WTC11 (cell line): ENCODE data around the gene PLEKHO2. TPM values are rescaled to one million over a fixed set of nuclear protein-coding genes. Genes with fewer than 3 reads are reported as not detected.

Source experiments
- ATAC-seq: fragments of 200-7000 bp; cut with Tn5 transposase; 2 replicates; pipeline ENCODE4 v1.10.0; 2021; ENCODE audit warnings: mild to moderate bottlenecking, moderate library complexity
- CTCF ChIA-PET: fragments of 300-600 bp; sonication (Branson Sonifier 250); formaldehyde crosslinking; loops from one replicate; lab custom pipeline; 2021; ENCODE audit warnings: antibody characterized with exemption; lab: Charles Lee
- POLR2A ChIA-PET: fragments of 350-600 bp; sonication (Branson Sonifier 250); formaldehyde crosslinking; loops from one replicate; lab custom pipeline; 2021; ENCODE audit warnings: antibody characterized with exemption; lab: Charles Lee
- DNase-seq: peaks from one replicate; pipeline ENCODE4 v3.0.0; 2021; ENCODE audit warnings: low spot score
- H3K27ac Mint-ChIP-seq: 2 replicates; pipeline ENCODE4 v1.8.0; 2021; ENCODE audit warnings: mixed read lengths
- H3K27me3 Mint-ChIP-seq: 2 replicates; pipeline ENCODE4 v1.8.0; 2021; ENCODE audit warnings: low read depth, mild to moderate bottlenecking, moderate library complexity, mixed read lengths
- H3K36me3 Mint-ChIP-seq: 2 replicates; pipeline ENCODE4 v1.8.0; 2021; ENCODE audit warnings: mixed read lengths
- H3K4me1 Mint-ChIP-seq: 2 replicates; pipeline ENCODE4 v1.8.0; 2022; ENCODE audit warnings: mixed read lengths
- H3K4me3 Mint-ChIP-seq: 2 replicates; pipeline ENCODE4 v1.8.0; 2021; ENCODE audit warnings: mild to moderate bottlenecking, moderate library complexity, mixed read lengths
- H3K9me3 Mint-ChIP-seq: 2 replicates; pipeline ENCODE4 v1.8.0; 2021; ENCODE audit warnings: mixed read lengths
- CBFB ChIP-seq: sonication (generic); formaldehyde crosslinking; IDR thresholded peaks from 2 replicates; pipeline ENCODE4 v1.8.1; 2022; ENCODE audit warnings: mild to moderate bottlenecking, low read depth, missing genetic modification reagents
- CREB1 ChIP-seq: sonication (generic); formaldehyde crosslinking; IDR thresholded peaks from 2 replicates; pipeline ENCODE4 v1.8.0; 2023; ENCODE audit warnings: mild to moderate bottlenecking, missing genetic modification reagents
- CREM ChIP-seq: sonication (generic); formaldehyde crosslinking; IDR thresholded peaks from 2 replicates; pipeline ENCODE4 v1.8.1; 2022; ENCODE audit warnings: mild to moderate bottlenecking, missing genetic modification reagents, moderate library complexity
- ETV6 ChIP-seq: sonication (generic); formaldehyde crosslinking; IDR thresholded peaks from 2 replicates; pipeline ENCODE4 v1.8.1; 2022; ENCODE audit warnings: mild to moderate bottlenecking, missing genetic modification reagents
- FOXK1 ChIP-seq: sonication (generic); formaldehyde crosslinking; IDR thresholded peaks from 2 replicates; pipeline ENCODE4 v1.8.0; 2022; ENCODE audit warnings: mild to moderate bottlenecking, moderate library complexity, missing genetic modification reagents
- JUN ChIP-seq: sonication (generic); formaldehyde crosslinking; IDR thresholded peaks from 2 replicates; pipeline ENCODE4 v1.8.0; 2023; ENCODE audit warnings: mild to moderate bottlenecking, missing genetic modification reagents
- KAT7 ChIP-seq: sonication (generic); formaldehyde crosslinking; IDR thresholded peaks from 2 replicates; pipeline ENCODE4 v1.8.1; 2023; ENCODE audit warnings: missing genetic modification reagents, mild to moderate bottlenecking, borderline replicate concordance
- MXD4 ChIP-seq: fragments of 250-450 bp; sonication (Bioruptor Pico); IDR thresholded peaks from 2 replicates; pipeline ENCODE4 v1.8.0; 2021; ENCODE audit warnings: mild to moderate bottlenecking, moderate library complexity, borderline replicate concordance
- NFYB ChIP-seq: sonication (generic); formaldehyde crosslinking; conservative IDR thresholded peaks from 2 replicates; pipeline ENCODE4 v1.8.0; 2022; ENCODE audit warnings: low read depth, missing genetic modification reagents
- RORB ChIP-seq: fragments of 250-450 bp; sonication (Bioruptor Pico); IDR thresholded peaks from 2 replicates; pipeline ENCODE4 v1.9.0; 2021; ENCODE audit warnings: mild to moderate bottlenecking
- ZNF121 ChIP-seq: sonication (generic); formaldehyde crosslinking; IDR thresholded peaks from 2 replicates; pipeline ENCODE4 v1.8.0; 2023; ENCODE audit warnings: missing genetic modification reagents
- ZNF219 ChIP-seq: sonication (generic); formaldehyde crosslinking; IDR thresholded peaks from 2 replicates; pipeline ENCODE4 v1.8.0; 2023; ENCODE audit warnings: missing genetic modification reagents, mild to moderate bottlenecking, borderline replicate concordance
- ZNF263 ChIP-seq: sonication (generic); formaldehyde crosslinking; IDR thresholded peaks from 2 replicates; pipeline ENCODE4 v1.8.1; 2022; ENCODE audit warnings: low read depth, mild to moderate bottlenecking, moderate library complexity, missing genetic modification reagents
- ZNF317 ChIP-seq: sonication (generic); formaldehyde crosslinking; IDR thresholded peaks from 2 replicates; pipeline ENCODE4 v1.8.1; 2023; ENCODE audit warnings: low read depth, mild to moderate bottlenecking, moderate library complexity, missing genetic modification reagents, borderline replicate concordance
- total RNA-seq: library from RNA; stranded (reverse); gene quantifications from 3 replicates; pipeline ENCODE4 v1.2.3, GENCODE V29; 2021
- TF ChIP-seq, protein P1 (sequence below): sonication (generic); formaldehyde crosslinking; IDR thresholded peaks from 2 replicates; pipeline ENCODE4 v1.8.0; 2022; ENCODE audit warnings: missing genetic modification reagents
- TF ChIP-seq, protein P2 (sequence below): sonication (generic); formaldehyde crosslinking; IDR thresholded peaks from 2 replicates; pipeline ENCODE4 v1.8.1; 2023; ENCODE audit warnings: mild to moderate bottlenecking, missing genetic modification reagents
- TF ChIP-seq, protein P3 (sequence below): fragments of 250-450 bp; sonication (Bioruptor Pico); IDR thresholded peaks from 2 replicates; pipeline ENCODE4 v1.9.0; 2021; ENCODE audit warnings: moderate library complexity, mild to moderate bottlenecking, inconsistent platforms, borderline replicate concordance
- TF ChIP-seq, protein P4 (sequence below): sonication (generic); formaldehyde crosslinking; IDR thresholded peaks from 2 replicates; pipeline ENCODE4 v1.8.0; 2023; ENCODE audit warnings: missing genetic modification reagents
- TF ChIP-seq, protein P5 (sequence below): fragments of 200-600 bp; IDR thresholded peaks from 2 replicates; pipeline ENCODE4 v1.8.0; 2022; ENCODE audit warnings: antibody characterized with exemption
- TF ChIP-seq, protein P6 (sequence below): sonication (generic); formaldehyde crosslinking; IDR thresholded peaks from 2 replicates; pipeline ENCODE4 v1.8.0; 2023; ENCODE audit warnings: missing genetic modification reagents, mild to moderate bottlenecking, borderline replicate concordance
- TF ChIP-seq, protein P7 (sequence below): fragments of 250-450 bp; sonication (Bioruptor Pico); IDR thresholded peaks from 2 replicates; pipeline ENCODE4 v1.9.0; 2021; ENCODE audit warnings: mild to moderate bottlenecking
- TF ChIP-seq, protein P8 (sequence below): sonication (generic); formaldehyde crosslinking; IDR thresholded peaks from 2 replicates; pipeline ENCODE4 v1.8.1; 2022; ENCODE audit warnings: mild to moderate bottlenecking, missing genetic modification reagents, moderate library complexity, borderline replicate concordance

Gene PLEKHO2
- total RNA-seq, 1 experiment from 2014 or later, result 22.1 TPM

DNA sequence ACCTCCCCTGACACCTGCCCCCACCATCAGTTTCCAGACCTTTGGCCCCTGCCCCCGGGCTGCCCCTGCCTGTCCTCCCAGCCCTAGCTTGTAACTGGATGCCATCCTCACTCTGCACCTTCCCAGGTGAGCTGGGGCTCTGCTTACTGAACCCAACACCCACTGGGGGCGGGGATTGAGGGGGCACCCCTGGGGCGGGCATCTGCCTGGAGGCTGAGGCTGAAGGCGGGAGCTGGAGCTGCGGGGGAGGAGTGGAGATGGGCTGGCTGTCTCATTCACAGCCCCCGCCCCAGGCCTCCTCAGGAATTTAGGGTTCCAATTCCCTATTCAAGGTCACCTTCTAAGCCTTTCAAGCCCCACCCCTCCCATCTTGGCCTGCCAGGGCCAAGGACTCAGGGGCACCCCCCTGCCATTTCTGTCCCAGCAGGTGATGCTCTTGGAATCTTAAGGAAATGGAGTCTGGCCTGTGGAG, 33.9 kb upstream of the PLEKHO2 start:
- ATAC-seq, result peak; percentile 55
- POLR2A ChIA-PET, result interaction anchor here (0.7 to 5.6 kb wide), 18 partner anchors 17 to 107 kb away, joined by 3 to 33 read pairs (median 6); partner anchors contain the start of genes ANKDD1A, PIF1, PLEKHO2 and RBPMS2
- no peak for TF ChIP-seq CREB1
- TF ChIP-seq ZNF219, result no peak
- no peak for TF ChIP-seq ZNF317 (CRISPR knock-in tag)
- TF ChIP-seq, protein P1, sequence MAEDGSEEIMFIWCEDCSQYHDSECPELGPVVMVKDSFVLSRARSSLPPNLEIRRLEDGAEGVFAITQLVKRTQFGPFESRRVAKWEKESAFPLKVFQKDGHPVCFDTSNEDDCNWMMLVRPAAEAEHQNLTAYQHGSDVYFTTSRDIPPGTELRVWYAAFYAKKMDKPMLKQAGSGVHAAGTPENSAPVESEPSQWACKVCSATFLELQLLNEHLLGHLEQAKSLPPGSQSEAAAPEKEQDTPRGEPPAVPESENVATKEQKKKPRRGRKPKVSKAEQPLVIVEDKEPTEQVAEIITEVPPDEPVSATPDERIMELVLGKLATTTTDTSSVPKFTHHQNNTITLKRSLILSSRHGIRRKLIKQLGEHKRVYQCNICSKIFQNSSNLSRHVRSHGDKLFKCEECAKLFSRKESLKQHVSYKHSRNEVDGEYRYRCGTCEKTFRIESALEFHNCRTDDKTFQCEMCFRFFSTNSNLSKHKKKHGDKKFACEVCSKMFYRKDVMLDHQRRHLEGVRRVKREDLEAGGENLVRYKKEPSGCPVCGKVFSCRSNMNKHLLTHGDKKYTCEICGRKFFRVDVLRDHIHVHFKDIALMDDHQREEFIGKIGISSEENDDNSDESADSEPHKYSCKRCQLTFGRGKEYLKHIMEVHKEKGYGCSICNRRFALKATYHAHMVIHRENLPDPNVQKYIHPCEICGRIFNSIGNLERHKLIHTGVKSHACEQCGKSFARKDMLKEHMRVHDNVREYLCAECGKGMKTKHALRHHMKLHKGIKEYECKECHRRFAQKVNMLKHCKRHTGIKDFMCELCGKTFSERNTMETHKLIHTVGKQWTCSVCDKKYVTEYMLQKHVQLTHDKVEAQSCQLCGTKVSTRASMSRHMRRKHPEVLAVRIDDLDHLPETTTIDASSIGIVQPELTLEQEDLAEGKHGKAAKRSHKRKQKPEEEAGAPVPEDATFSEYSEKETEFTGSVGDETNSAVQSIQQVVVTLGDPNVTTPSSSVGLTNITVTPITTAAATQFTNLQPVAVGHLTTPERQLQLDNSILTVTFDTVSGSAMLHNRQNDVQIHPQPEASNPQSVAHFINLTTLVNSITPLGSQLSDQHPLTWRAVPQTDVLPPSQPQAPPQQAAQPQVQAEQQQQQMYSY (CRISPR knock-in tag), result 0 out of 2 replicates have a peak, but pooled peaks have one; percentile 4
- TF ChIP-seq FOXK1 (CRISPR knock-in tag), result no peak
- TF ChIP-seq ETV6 (CRISPR knock-in tag), result 0 out of 2 replicates have a peak, but pooled peaks have one; percentile 25
- TF ChIP-seq, protein P2, sequence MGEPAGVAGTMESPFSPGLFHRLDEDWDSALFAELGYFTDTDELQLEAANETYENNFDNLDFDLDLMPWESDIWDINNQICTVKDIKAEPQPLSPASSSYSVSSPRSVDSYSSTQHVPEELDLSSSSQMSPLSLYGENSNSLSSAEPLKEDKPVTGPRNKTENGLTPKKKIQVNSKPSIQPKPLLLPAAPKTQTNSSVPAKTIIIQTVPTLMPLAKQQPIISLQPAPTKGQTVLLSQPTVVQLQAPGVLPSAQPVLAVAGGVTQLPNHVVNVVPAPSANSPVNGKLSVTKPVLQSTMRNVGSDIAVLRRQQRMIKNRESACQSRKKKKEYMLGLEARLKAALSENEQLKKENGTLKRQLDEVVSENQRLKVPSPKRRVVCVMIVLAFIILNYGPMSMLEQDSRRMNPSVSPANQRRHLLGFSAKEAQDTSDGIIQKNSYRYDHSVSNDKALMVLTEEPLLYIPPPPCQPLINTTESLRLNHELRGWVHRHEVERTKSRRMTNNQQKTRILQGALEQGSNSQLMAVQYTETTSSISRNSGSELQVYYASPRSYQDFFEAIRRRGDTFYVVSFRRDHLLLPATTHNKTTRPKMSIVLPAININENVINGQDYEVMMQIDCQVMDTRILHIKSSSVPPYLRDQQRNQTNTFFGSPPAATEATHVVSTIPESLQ (CRISPR knock-in tag), result no peak
- no peak for TF ChIP-seq ZNF121
- TF ChIP-seq, protein P3, sequence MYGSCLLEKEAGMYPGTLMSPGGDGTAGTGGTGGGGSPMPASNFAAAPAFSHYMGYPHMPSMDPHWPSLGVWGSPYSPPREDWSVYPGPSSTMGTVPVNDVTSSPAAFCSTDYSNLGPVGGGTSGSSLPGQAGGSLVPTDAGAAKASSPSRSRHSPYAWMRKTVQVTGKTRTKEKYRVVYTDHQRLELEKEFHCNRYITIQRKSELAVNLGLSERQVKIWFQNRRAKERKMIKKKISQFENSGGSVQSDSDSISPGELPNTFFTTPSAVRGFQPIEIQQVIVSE (CRISPR knock-in tag), result no peak
- TF ChIP-seq ZNF263, result no peak
- TF ChIP-seq MXD4, result no peak
- TF ChIP-seq, protein P4, sequence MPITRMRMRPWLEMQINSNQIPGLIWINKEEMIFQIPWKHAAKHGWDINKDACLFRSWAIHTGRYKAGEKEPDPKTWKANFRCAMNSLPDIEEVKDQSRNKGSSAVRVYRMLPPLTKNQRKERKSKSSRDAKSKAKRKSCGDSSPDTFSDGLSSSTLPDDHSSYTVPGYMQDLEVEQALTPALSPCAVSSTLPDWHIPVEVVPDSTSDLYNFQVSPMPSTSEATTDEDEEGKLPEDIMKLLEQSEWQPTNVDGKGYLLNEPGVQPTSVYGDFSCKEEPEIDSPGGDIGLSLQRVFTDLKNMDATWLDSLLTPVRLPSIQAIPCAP (CRISPR knock-in tag), result no peak
- 0 out of 2 replicates have a peak, but pooled peaks have one; percentile 46 for TF ChIP-seq CBFB (CRISPR knock-in tag)
- TF ChIP-seq KAT7, result no peak
- TF ChIP-seq CREM (CRISPR knock-in tag), result no peak
- TF ChIP-seq RORB (CRISPR knock-in tag), result no peak
- TF ChIP-seq JUN (CRISPR knock-in tag), result no peak
- TF ChIP-seq, protein P5, sequence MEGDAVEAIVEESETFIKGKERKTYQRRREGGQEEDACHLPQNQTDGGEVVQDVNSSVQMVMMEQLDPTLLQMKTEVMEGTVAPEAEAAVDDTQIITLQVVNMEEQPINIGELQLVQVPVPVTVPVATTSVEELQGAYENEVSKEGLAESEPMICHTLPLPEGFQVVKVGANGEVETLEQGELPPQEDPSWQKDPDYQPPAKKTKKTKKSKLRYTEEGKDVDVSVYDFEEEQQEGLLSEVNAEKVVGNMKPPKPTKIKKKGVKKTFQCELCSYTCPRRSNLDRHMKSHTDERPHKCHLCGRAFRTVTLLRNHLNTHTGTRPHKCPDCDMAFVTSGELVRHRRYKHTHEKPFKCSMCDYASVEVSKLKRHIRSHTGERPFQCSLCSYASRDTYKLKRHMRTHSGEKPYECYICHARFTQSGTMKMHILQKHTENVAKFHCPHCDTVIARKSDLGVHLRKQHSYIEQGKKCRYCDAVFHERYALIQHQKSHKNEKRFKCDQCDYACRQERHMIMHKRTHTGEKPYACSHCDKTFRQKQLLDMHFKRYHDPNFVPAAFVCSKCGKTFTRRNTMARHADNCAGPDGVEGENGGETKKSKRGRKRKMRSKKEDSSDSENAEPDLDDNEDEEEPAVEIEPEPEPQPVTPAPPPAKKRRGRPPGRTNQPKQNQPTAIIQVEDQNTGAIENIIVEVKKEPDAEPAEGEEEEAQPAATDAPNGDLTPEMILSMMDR, result no peak
- TF ChIP-seq, protein P6, sequence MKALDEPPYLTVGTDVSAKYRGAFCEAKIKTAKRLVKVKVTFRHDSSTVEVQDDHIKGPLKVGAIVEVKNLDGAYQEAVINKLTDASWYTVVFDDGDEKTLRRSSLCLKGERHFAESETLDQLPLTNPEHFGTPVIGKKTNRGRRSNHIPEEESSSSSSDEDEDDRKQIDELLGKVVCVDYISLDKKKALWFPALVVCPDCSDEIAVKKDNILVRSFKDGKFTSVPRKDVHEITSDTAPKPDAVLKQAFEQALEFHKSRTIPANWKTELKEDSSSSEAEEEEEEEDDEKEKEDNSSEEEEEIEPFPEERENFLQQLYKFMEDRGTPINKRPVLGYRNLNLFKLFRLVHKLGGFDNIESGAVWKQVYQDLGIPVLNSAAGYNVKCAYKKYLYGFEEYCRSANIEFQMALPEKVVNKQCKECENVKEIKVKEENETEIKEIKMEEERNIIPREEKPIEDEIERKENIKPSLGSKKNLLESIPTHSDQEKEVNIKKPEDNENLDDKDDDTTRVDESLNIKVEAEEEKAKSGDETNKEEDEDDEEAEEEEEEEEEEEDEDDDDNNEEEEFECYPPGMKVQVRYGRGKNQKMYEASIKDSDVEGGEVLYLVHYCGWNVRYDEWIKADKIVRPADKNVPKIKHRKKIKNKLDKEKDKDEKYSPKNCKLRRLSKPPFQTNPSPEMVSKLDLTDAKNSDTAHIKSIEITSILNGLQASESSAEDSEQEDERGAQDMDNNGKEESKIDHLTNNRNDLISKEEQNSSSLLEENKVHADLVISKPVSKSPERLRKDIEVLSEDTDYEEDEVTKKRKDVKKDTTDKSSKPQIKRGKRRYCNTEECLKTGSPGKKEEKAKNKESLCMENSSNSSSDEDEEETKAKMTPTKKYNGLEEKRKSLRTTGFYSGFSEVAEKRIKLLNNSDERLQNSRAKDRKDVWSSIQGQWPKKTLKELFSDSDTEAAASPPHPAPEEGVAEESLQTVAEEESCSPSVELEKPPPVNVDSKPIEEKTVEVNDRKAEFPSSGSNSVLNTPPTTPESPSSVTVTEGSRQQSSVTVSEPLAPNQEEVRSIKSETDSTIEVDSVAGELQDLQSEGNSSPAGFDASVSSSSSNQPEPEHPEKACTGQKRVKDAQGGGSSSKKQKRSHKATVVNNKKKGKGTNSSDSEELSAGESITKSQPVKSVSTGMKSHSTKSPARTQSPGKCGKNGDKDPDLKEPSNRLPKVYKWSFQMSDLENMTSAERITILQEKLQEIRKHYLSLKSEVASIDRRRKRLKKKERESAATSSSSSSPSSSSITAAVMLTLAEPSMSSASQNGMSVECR (CRISPR knock-in tag), result no peak; the same call in 1 of the 2 replicates
- TF ChIP-seq, protein P7, sequence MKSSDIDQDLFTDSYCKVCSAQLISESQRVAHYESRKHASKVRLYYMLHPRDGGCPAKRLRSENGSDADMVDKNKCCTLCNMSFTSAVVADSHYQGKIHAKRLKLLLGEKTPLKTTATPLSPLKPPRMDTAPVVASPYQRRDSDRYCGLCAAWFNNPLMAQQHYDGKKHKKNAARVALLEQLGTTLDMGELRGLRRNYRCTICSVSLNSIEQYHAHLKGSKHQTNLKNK (CRISPR knock-in tag), result no peak
- TF ChIP-seq, protein P8, sequence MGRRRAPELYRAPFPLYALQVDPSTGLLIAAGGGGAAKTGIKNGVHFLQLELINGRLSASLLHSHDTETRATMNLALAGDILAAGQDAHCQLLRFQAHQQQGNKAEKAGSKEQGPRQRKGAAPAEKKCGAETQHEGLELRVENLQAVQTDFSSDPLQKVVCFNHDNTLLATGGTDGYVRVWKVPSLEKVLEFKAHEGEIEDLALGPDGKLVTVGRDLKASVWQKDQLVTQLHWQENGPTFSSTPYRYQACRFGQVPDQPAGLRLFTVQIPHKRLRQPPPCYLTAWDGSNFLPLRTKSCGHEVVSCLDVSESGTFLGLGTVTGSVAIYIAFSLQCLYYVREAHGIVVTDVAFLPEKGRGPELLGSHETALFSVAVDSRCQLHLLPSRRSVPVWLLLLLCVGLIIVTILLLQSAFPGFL (CRISPR knock-in tag), result no peak
- TF ChIP-seq NFYB (CRISPR knock-in tag), result no peak

More for the DNA sequence above, 33.9 kb upstream of the PLEKHO2 start:
- Mint-ChIP-seq H3K4me1 (peaks cover 73% of the 10 kb centered on the region), H3K36me3 (peaks cover 3% of the 10 kb centered on the region; the same call in 1 of the 2 replicates), H3K4me3 (peak overlapping the region; percentile 63), H3K27me3 (no peaks in the 10 kb centered on the region; the same call in 1 of the 2 replicates), H3K27ac (peak overlapping the region; percentile 97), H3K9me3 (no peaks in the 10 kb centered on the region)
- peak; percentile 94 for DNase-seq
- CTCF ChIA-PET, result interaction anchor here (0.6 to 7.6 kb wide), 12 partner anchors 27 to 117 kb away, joined by 3 to 122 read pairs (median 18); partner anchors contain the start of gene RBPMS2
